Endometrial microvascular endothelial cells (primary cell): ENCODE results near the gene PMPCA. TPM values are rescaled to one million over a fixed set of nuclear protein-coding genes. Genes with fewer than 3 reads are reported as not detected.
"Not testable (repeated sequence)": the region's sequence is repeated elsewhere in the genome, so short reads cannot be mapped to it uniquely, and the experiment has no call there.

ENCODE experiments used
- in situ Hi-C: cut with HindIII; loops from 2 replicates; pipeline ENCODE4 v1.10.0; 2017; ENCODE audit warnings: low sequenced_read_pairs, low pct_unique_long_range_greater_than_20kb; ENCODE audit errors: inconsistent ontology term
- total RNA-seq: library from RNA; depleted of rRNA; stranded (reverse); fragments of >200 nt; gene quantifications from one replicate; pipeline ENCODE4 v1.2.3, GENCODE V29; 2015; ENCODE audit errors: inconsistent ontology term

The PMPCA gene
- total RNA-seq, 1 donor from 2014 or later = 57.7 TPM

- in situ Hi-C loops = no loop called here
These were observed 5.0 kb upstream of the PMPCA start for GRCh38 chr9:136405481-136405880.

- in situ Hi-C loops = not testable (repeated sequence)
These were observed 4.6 kb upstream of the PMPCA start for GRCh38 chr9:136405904-136406303.

- in situ Hi-C loops = not testable (repeated sequence)
These were observed 3.4 kb upstream of the PMPCA start for GRCh38 chr9:136407061-136407460.

- in situ Hi-C loops = no loop called here
These were observed 2.5 kb upstream of the PMPCA start for GRCh38 chr9:136407911-136408310.

- in situ Hi-C loops = no loop called here
These were observed 652 bp upstream of the PMPCA start for GRCh38 chr9:136409557-136410455.

- in situ Hi-C loops = no loop called here
These were observed 920 bp downstream of the PMPCA start for GRCh38 chr9:136411378-136411777.

- in situ Hi-C loops = no loop called here
These were observed 2.5 kb downstream of the PMPCA start for GRCh38 chr9:136412962-136413361.

- in situ Hi-C loops = no loop called here
These were observed 6.0 kb downstream of the PMPCA start for GRCh38 chr9:136416427-136416826.

- in situ Hi-C loops = no loop called here
These were observed 6.5 kb downstream of the PMPCA start for GRCh38 chr9:136416914-136417313.

GRCh38 chr9:136418182-136419091, 8.0 kb downstream of the PMPCA start:
- in situ Hi-C loops = no loop called here

- in situ Hi-C loops = no loop called here
These were observed 8.6 kb downstream of the PMPCA start for GRCh38 chr9:136419092-136419420.

- in situ Hi-C loops = no loop called here
These were observed 11.3 kb downstream of the PMPCA start for GRCh38 chr9:136421791-136422190.

- in situ Hi-C loops = no loop called here
These were observed 12.4 kb downstream of the PMPCA start for GRCh38 chr9:136422876-136423275.

GRCh38 chr9:136423432-136424146, 13.1 kb downstream of the PMPCA start:
- in situ Hi-C loops = no loop called here

GRCh38 chr9:136424750-136425362, 14.4 kb downstream of the PMPCA start:
- in situ Hi-C loops = no loop called here

- in situ Hi-C loops = not testable (repeated sequence)
These were observed 14.9 kb downstream of the PMPCA start for GRCh38 chr9:136425367-136425766.

GRCh38 chr9:136426787-136427186, 16.3 kb downstream of the PMPCA start:
- in situ Hi-C loops = no loop called here

GRCh38 chr9:136429075-136429628, 18.7 kb downstream of the PMPCA start:
- in situ Hi-C loops = no loop called here
